OCI-LY7 (cell line): Measurements from ENCODE around the gene EARS2. TPM values are rescaled to one million over a fixed set of nuclear protein-coding genes. Genes with fewer than 3 reads are reported as not detected.

Experiments
- BruUV-seq: library from RNA; stranded (reverse); fragments of 400-500 nt; replicated peaks from 2 replicates; lab custom pipeline; 2021; lab: Mats Ljungman, UMichigan
- CTCF ChIA-PET: fragments of 300-600 bp; sonication (Branson Sonifier 250); formaldehyde crosslinking; loops from one replicate; lab custom pipeline; 2022; ENCODE audit warnings: antibody characterized with exemption; ENCODE audit not compliant: unreplicated experiment; lab: Charles Lee
- POLR2A ChIA-PET: fragments of 300-600 bp; sonication (Branson Sonifier 250); formaldehyde crosslinking; loops from one replicate; lab custom pipeline; 2022; ENCODE audit warnings: antibody characterized with exemption; lab: Charles Lee
- DNase-seq: peaks from one replicate; pipeline ENCODE4 v3.0.0-alpha.2; 2015; ENCODE audit warnings: low spot score
- H2AFZ ChIP-seq: fragments of 200-600 bp; sonication (generic), shearing (Covaris generic); 2 replicates; pipeline ENCODE4 v1.6.1; 2014; ENCODE audit warnings: mild to moderate bottlenecking, antibody characterized with exemption, low read length, moderate library complexity
- H3K27ac ChIP-seq: fragments of 200-600 bp; sonication (generic); 2 replicates; pipeline ENCODE4 v1.5.1; 2014; ENCODE audit warnings: mixed run types, low read depth, mild to moderate bottlenecking, moderate library complexity, low read length, inconsistent platforms; ENCODE audit not compliant: poor library complexity, severe bottlenecking
- H3K36me3 ChIP-seq: fragments of 200-600 bp; sonication (generic); 2 replicates; pipeline ENCODE4 v1.6.1; 2014; ENCODE audit warnings: mild to moderate bottlenecking, antibody characterized with exemption, low read length, moderate library complexity, mixed read lengths; ENCODE audit not compliant: insufficient read depth
- H3K4me1 ChIP-seq: fragments of 200-600 bp; sonication (generic); 2 replicates; pipeline ENCODE4 v1.5.1; 2014; ENCODE audit warnings: mild to moderate bottlenecking, low read length; ENCODE audit not compliant: insufficient read depth, poor library complexity, severe bottlenecking
- H3K4me2 ChIP-seq: fragments of 200-600 bp; sonication (generic); 2 replicates; pipeline ENCODE4 v1.6.1; 2014; ENCODE audit warnings: mild to moderate bottlenecking, low read length
- H3K4me3 ChIP-seq: fragments of 200-600 bp; sonication (generic); 2 replicates; pipeline ENCODE4 v1.5.1; 2014; ENCODE audit warnings: mild to moderate bottlenecking, low read depth, low read length; ENCODE audit not compliant: poor library complexity, severe bottlenecking
- H3K79me2 ChIP-seq: fragments of 200-600 bp; sonication (generic); 2 replicates; pipeline ENCODE4 v1.6.1; 2016; ENCODE audit warnings: low read depth, mild to moderate bottlenecking, low read length, moderate library complexity, mixed read lengths; ENCODE audit not compliant: insufficient read depth
- H3K9me2 ChIP-seq: fragments of 200-600 bp; sonication (generic); 2 replicates; pipeline ENCODE4 v1.6.1; 2016; ENCODE audit warnings: mild to moderate bottlenecking, low read length, mixed read lengths; ENCODE audit not compliant: insufficient read depth
- H3K9me3 ChIP-seq: fragments of 200-600 bp; sonication (generic); 2 replicates; pipeline ENCODE4 v1.6.1; 2014; ENCODE audit warnings: mild to moderate bottlenecking, mixed run types, low read length, mixed read lengths
- H4K20me1 ChIP-seq: fragments of 200-600 bp; sonication (generic); 2 replicates; pipeline ENCODE4 v1.6.1; 2014; ENCODE audit warnings: mild to moderate bottlenecking, antibody characterized with exemption, low read length, moderate library complexity, mixed read lengths; ENCODE audit not compliant: insufficient read depth
- EZH2phosphoT487 ChIP-seq: fragments of 200-600 bp; sonication (generic); IDR thresholded peaks from 2 replicates; pipeline ENCODE4 v1.6.1; 2018; ENCODE audit warnings: low read depth, borderline replicate concordance, mild to moderate bottlenecking, mixed run types, antibody characterized with exemption, low read length, moderate library complexity, mixed read lengths
- intact Hi-C: fragments of 100-400 bp; cut with micrococcal nuclease; formaldehyde crosslinking; loops from one replicate; pipeline ENCODE4 v1.10.0; 2022; ENCODE audit not compliant: unreplicated experiment
- total RNA-seq, 2 experiments: library from RNA; depleted of rRNA in 1 of 2; stranded (reverse); fragments of >200 nt in 1 of 2; shearing (Covaris generic) in 1 of 2; gene quantifications; 2 replicates each; pipeline ENCODE4 v1.2.3, GENCODE V29; 2014 to 2022
- TF ChIP-seq, protein P1 (sequence below): fragments of 200-600 bp; sonication (generic); conservative IDR thresholded peaks from 2 replicates; pipeline ENCODE4 v1.5.1; 2014; ENCODE audit warnings: mild to moderate bottlenecking, antibody characterized with exemption, low read length, moderate library complexity, mixed read lengths

Gene EARS2
- total RNA-seq, 2 experiments from 2014 or later: 38.5 to 42.1 TPM

DNA sequence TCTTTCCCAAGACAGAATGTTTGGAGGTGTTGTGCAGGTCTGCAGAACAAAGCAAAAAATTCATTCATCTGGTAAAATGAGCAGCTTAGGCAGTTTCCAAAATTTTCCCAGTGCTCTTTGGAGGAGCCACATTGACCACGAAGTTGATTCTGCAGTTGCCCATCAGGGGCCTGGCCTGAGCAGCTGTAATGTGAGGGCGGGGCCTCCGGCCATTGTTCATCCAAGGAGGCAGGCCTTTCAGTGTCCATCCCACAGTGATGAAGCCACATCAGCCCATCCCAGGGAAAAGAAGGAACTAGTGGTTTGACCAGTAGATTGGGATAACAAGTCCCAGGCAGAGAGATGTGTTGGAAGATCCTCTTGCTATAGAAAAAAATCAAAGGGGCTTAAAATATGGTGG is 10.5 kb upstream of the EARS2 start:
- intact Hi-C loops: no loop called here
- Histone ChIP-seq H4K20me1 (no peaks in the 10 kb centered on the region), H3K27ac (no peak overlapping the region), H3K9me3 (no peaks in the 10 kb centered on the region), H3K9me2 (no peaks in the 10 kb centered on the region), H3K79me2 (no peaks in the 10 kb centered on the region), H3K4me1 (peaks cover 30% of the 10 kb centered on the region), H3K4me3 (no peak overlapping the region), H3K36me3 (peaks cover 92% of the 10 kb centered on the region), H3K4me2 (no peak overlapping the region), H2AFZ (no peak overlapping the region)
- no TSS peak for BruUV-seq
- CTCF ChIA-PET: no interaction called here
- POLR2A ChIA-PET: no interaction called here
- TF ChIP-seq, protein P1, sequence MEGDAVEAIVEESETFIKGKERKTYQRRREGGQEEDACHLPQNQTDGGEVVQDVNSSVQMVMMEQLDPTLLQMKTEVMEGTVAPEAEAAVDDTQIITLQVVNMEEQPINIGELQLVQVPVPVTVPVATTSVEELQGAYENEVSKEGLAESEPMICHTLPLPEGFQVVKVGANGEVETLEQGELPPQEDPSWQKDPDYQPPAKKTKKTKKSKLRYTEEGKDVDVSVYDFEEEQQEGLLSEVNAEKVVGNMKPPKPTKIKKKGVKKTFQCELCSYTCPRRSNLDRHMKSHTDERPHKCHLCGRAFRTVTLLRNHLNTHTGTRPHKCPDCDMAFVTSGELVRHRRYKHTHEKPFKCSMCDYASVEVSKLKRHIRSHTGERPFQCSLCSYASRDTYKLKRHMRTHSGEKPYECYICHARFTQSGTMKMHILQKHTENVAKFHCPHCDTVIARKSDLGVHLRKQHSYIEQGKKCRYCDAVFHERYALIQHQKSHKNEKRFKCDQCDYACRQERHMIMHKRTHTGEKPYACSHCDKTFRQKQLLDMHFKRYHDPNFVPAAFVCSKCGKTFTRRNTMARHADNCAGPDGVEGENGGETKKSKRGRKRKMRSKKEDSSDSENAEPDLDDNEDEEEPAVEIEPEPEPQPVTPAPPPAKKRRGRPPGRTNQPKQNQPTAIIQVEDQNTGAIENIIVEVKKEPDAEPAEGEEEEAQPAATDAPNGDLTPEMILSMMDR: no peak
- no peak for TF ChIP-seq EZH2phosphoT487
- DNase-seq: no peak

DNA sequence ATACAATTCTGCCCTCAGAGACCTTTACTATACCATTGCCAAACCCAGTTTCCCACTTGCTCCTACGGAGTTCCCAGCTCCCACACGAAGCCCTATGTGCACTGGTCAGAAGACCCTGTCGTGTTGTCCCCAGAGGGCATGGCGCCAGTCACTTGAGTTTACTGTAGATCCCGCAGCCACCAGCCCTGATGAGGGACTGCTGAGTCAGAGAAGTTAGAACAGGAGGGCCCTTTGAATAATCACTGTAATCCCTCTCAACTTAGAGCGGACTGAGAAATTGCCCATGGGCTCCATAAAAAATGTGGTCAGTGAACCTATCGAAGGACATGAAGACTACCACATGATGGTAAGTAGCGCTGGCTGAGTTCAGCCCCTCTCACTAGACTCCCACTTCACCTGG is 9.6 kb upstream of the EARS2 start:
- H3K4me1 ChIP-seq: peaks cover 25% of the 10 kb centered on the region
- H4K20me1 ChIP-seq: no peaks in the 10 kb centered on the region
- H3K9me2 ChIP-seq: no peaks in the 10 kb centered on the region
- TF ChIP-seq, protein P1: no peak
- TF ChIP-seq EZH2phosphoT487: no peak
- H3K36me3 ChIP-seq: peaks cover 92% of the 10 kb centered on the region
- ChIA-PET POLR2A (interaction anchor here (0.6 kb wide), 1 partner anchor 26 kb away, joined by 3 read pairs; no protein-coding TSS in a partner anchor), CTCF (no interaction called here)
- no peak overlapping the region for H3K4me3 ChIP-seq
- H3K9me3 ChIP-seq: no peaks in the 10 kb centered on the region
- intact Hi-C loops: no loop called here
- H3K4me2 ChIP-seq: no peak overlapping the region
- no TSS peak for BruUV-seq
- no peak overlapping the region for H3K27ac ChIP-seq
- H2AFZ ChIP-seq: no peak overlapping the region
- no peaks in the 10 kb centered on the region for H3K79me2 ChIP-seq
- no peak for DNase-seq

DNA sequence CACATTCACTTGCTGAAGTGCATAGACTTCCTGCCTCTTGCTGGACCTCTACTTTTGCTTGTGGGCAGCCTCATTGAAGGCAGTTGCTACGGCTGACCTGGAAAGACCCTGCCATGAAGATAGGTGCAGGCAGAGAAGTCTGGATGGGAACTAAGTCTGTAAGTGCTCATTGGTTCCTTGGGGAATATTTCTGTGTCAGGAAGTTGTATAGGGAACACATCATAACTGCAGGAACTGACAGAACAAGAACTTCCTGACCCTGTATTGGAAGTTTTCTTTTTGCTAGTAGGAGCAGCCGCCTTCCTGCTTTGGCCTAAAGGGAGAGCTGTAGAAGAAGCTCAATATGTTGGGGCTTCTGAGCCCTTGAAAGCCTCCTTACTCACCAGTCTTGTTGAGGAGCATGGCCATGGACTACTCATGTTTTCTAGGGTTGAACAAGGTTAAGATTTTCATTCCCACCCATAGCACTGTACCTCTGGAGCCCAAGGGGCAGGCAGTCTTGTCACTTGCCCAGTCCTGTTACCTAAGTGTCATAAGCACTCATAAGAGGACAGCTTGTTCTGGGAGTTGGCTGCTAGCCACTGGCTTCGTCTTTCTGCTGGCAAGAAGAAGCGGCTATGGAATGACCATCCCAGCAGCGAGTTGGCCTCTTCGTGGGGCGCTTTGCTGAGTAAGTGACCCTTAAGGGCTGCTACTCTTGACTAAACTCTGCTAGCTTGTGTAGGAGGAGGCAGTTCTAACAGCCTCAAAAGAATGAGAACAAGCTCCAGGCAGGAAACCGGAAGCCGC is 7.6 kb upstream of the EARS2 start:
- no peaks in the 10 kb centered on the region for H3K9me3 ChIP-seq
- peaks cover 97% of the 10 kb centered on the region for H3K36me3 ChIP-seq
- H3K4me1 ChIP-seq: peaks cover 6% of the 10 kb centered on the region
- intact Hi-C loops: no loop called here
- no peak for TF ChIP-seq EZH2phosphoT487
- TF ChIP-seq, protein P1: no peak
- no peak overlapping the region for H3K4me2 ChIP-seq
- BruUV-seq: no TSS peak
- ChIA-PET CTCF (no interaction called here), POLR2A (no interaction called here)
- no peaks in the 10 kb centered on the region for H4K20me1 ChIP-seq
- no peak overlapping the region for H3K27ac ChIP-seq
- H3K4me3 ChIP-seq: no peak overlapping the region
- no peak overlapping the region for H2AFZ ChIP-seq
- no peak for DNase-seq
- no peaks in the 10 kb centered on the region for H3K9me2 ChIP-seq
- peaks cover 10% of the 10 kb centered on the region; the same call in 1 of the 2 replicates for H3K79me2 ChIP-seq
